Measurements from ENCODE around the gene ZNF296.

The ZNF296 gene

GRCh38 chr19:45102481-45102880 lies 26.2 kb upstream of the ZNF296 start:
- DNase-seq: no peak

- no peak for DNase-seq
These were observed 25.5 kb upstream of the ZNF296 start for GRCh38 chr19:45101806-45102205.

GRCh38 chr19:45100846-45101252 lies 24.6 kb upstream of the ZNF296 start:
- no peak for DNase-seq

- no peak for DNase-seq
These were observed 23.9 kb upstream of the ZNF296 start for GRCh38 chr19:45100201-45100600.

GRCh38 chr19:45099467-45100191 lies 23.4 kb upstream of the ZNF296 start:
- DNase-seq: no peak

- no peak for DNase-seq
These were observed 22.5 kb upstream of the ZNF296 start for GRCh38 chr19:45098521-45099466.

- DNase-seq: no peak
These were observed 21.7 kb upstream of the ZNF296 start for GRCh38 chr19:45097776-45098520.

GRCh38 chr19:45097450-45097775 lies 21.1 kb upstream of the ZNF296 start:
- DNase-seq: no peak

- no peak for DNase-seq
These were observed 20.4 kb upstream of the ZNF296 start for GRCh38 chr19:45096700-45097099.

- no peak for DNase-seq
These were observed 19.5 kb upstream of the ZNF296 start for GRCh38 chr19:45095496-45096413.

- DNase-seq: no peak
These were observed 18.4 kb upstream of the ZNF296 start for GRCh38 chr19:45094707-45095106.

- no peak for DNase-seq
These were observed 17.9 kb upstream of the ZNF296 start for GRCh38 chr19:45094137-45094536.

- DNase-seq: peak; percentile 92
These were observed 16.7 kb upstream of the ZNF296 start, which contains the start of gene PPP1R37 for GRCh38 chr19:45092747-45093678. Gene PPP1R37, plus strand, starts transcription at chr19:45093179. Its CDS starts 147 bp downstream, at chr19:45093326.

- peak; percentile 91 for DNase-seq
These were observed 15.0 kb upstream of the ZNF296 start for GRCh38 chr19:45091031-45091923.

GRCh38 chr19:45090606-45091005 lies 14.3 kb upstream of the ZNF296 start:
- DNase-seq: no peak

GRCh38 chr19:45090034-45090433 lies 13.8 kb upstream of the ZNF296 start:
- no peak for DNase-seq

- peak; percentile 27 for DNase-seq
These were observed 11.3 kb upstream of the ZNF296 start for GRCh38 chr19:45087531-45087930.

- no peak for DNase-seq
These were observed 10.2 kb upstream of the ZNF296 start for GRCh38 chr19:45086480-45086879.

- no peak for DNase-seq
These were observed 5.9 kb upstream of the ZNF296 start for GRCh38 chr19:45082170-45082569.

GRCh38 chr19:45079911-45080370 lies 3.7 kb upstream of the ZNF296 start:
- no peak for DNase-seq

Data from activated naive CD4-positive, alpha-beta T cell treated with anti-CD3 and anti-CD28 coated beads, Interleukin-2, amount 50 U/mL, for 16 hours (primary cell).